DMS79 (cell line): ENCODE results near the gene UBE2E3.

ENCODE experiments used
- DNase-seq: peaks from one replicate; lab custom pipeline; 2025; lab: John Stamatoyannopoulos, UW

The UBE2E3 gene

GRCh38 chr2:180978903-180979748, 1.3 kb upstream of the UBE2E3 start:
- DNase-seq = no peak

GRCh38 chr2:180979749-180980105, 678 bp upstream of the UBE2E3 start:
- no peak for DNase-seq

GRCh38 chr2:180980943-180981911, 822 bp downstream of the UBE2E3 start:
- DNase-seq = no peak

GRCh38 chr2:180983468-180984242, 3.2 kb downstream of the UBE2E3 start:
- peak; percentile 52 for DNase-seq

- DNase-seq = no peak
Measured at GRCh38 chr2:180985771-180986395, 5.5 kb downstream of the UBE2E3 start.

GRCh38 chr2:180987146-180987545, 6.7 kb downstream of the UBE2E3 start:
- no peak for DNase-seq

- DNase-seq = no peak
Measured at GRCh38 chr2:180990337-180990736, 9.9 kb downstream of the UBE2E3 start.

- DNase-seq = no peak
Measured at GRCh38 chr2:180990794-180991193, 10.4 kb downstream of the UBE2E3 start.

- no peak for DNase-seq
Measured at GRCh38 chr2:180991361-180991760, 11.0 kb downstream of the UBE2E3 start.

GRCh38 chr2:180991820-180992219, 11.4 kb downstream of the UBE2E3 start:
- no peak for DNase-seq

GRCh38 chr2:180992994-180993393, 12.6 kb downstream of the UBE2E3 start:
- DNase-seq = no peak

GRCh38 chr2:180999274-180999964, 19.0 kb downstream of the UBE2E3 start:
- DNase-seq = no peak

- DNase-seq = no peak
Measured at GRCh38 chr2:181004647-181005325, 24.4 kb downstream of the UBE2E3 start.

- no peak for DNase-seq
Measured at GRCh38 chr2:181005326-181005655, 24.9 kb downstream of the UBE2E3 start.

- no peak for DNase-seq
Measured at GRCh38 chr2:181005809-181006208, 25.4 kb downstream of the UBE2E3 start.

GRCh38 chr2:181007086-181007837, 26.9 kb downstream of the UBE2E3 start:
- no peak for DNase-seq

GRCh38 chr2:181008407-181008806, 28.0 kb downstream of the UBE2E3 start:
- no peak for DNase-seq

- no peak for DNase-seq
Measured at GRCh38 chr2:181021199-181021789, 40.9 kb downstream of the UBE2E3 start.

- no peak for DNase-seq
Measured at GRCh38 chr2:181022652-181023051, 42.2 kb downstream of the UBE2E3 start.
